ENCODE data around the gene PTF1A.

PTF1A gene

GRCh38 chr10:23186697-23187096 is 5.4 kb upstream of the PTF1A start:
- DNase-seq (ENCODE audit: low spot score): no peak

GRCh38 chr10:23187155-23187554 is 5.0 kb upstream of the PTF1A start:
- no peak for DNase-seq (ENCODE audit: low spot score)

GRCh38 chr10:23189024-23189423 is 3.1 kb upstream of the PTF1A start:
- DNase-seq (ENCODE audit: low spot score): no peak

GRCh38 chr10:23190872-23191763 is 994 bp upstream of the PTF1A start:
- no peak for DNase-seq (ENCODE audit: low spot score)

GRCh38 chr10:23192712-23193434 is 761 bp downstream of the PTF1A start:
- DNase-seq (ENCODE audit: low spot score): no peak

- DNase-seq (ENCODE audit: low spot score): no peak
Observed at GRCh38 chr10:23193435-23194074, 1.4 kb downstream of the PTF1A start.

GRCh38 chr10:23194471-23194965 is 2.4 kb downstream of the PTF1A start:
- DNase-seq (ENCODE audit: low spot score): no peak

- no peak for DNase-seq (ENCODE audit: low spot score)
Observed at GRCh38 chr10:23194966-23195845, 3.1 kb downstream of the PTF1A start.

GRCh38 chr10:23195846-23196600 is 3.9 kb downstream of the PTF1A start:
- no peak for DNase-seq (ENCODE audit: low spot score)

GRCh38 chr10:23196915-23197314 is 4.8 kb downstream of the PTF1A start:
- no peak for DNase-seq (ENCODE audit: low spot score)

- DNase-seq (ENCODE audit: low spot score): no peak
Observed at GRCh38 chr10:23197416-23197861, 5.3 kb downstream of the PTF1A start.

- DNase-seq (ENCODE audit: low spot score): no peak
Observed at GRCh38 chr10:23198610-23198939, 6.5 kb downstream of the PTF1A start.

GRCh38 chr10:23198940-23199767 is 7.0 kb downstream of the PTF1A start:
- no peak for DNase-seq (ENCODE audit: low spot score)

- no peak for DNase-seq (ENCODE audit: low spot score)
Observed at GRCh38 chr10:23199768-23200511, 7.8 kb downstream of the PTF1A start.

GRCh38 chr10:23200586-23200985 is 8.5 kb downstream of the PTF1A start:
- DNase-seq (ENCODE audit: low spot score): no peak

GRCh38 chr10:23200997-23201652 is 9.0 kb downstream of the PTF1A start:
- no peak for DNase-seq (ENCODE audit: low spot score)

- DNase-seq (ENCODE audit: low spot score): no peak
Observed at GRCh38 chr10:23201837-23202236, 9.7 kb downstream of the PTF1A start.

- no peak for DNase-seq (ENCODE audit: low spot score)
Observed at GRCh38 chr10:23202779-23203178, 10.7 kb downstream of the PTF1A start.
